Ureter (tissue), 1 donor: ENCODE measurements around the gene MYH6. TPM values are rescaled to one million over a fixed set of nuclear protein-coding genes. Genes with fewer than 3 reads are reported as not detected.
"Not testable (repeated sequence)": the region's sequence is repeated elsewhere in the genome, so short reads cannot be mapped to it uniquely, and the experiment has no call there.

Experiments
- DNase-seq: peaks from one replicate; pipeline ENCODE4 v3.0.0-alpha.2; 2020; ENCODE audit warnings: low spot score
- total RNA-seq: library from RNA; stranded (reverse); gene quantifications from one replicate; pipeline ENCODE4 v1.2.4, GENCODE V29; 2023
- donor health status: DM: yes; HTN: yes; CAD: no.

MYH6 gene
- total RNA-seq, 1 donor from 2014 or later, result not detected

- DNase-seq, result no peak
These were observed 7.1 kb upstream of the MYH6 start for GRCh38 chr14:23414906-23415820.

DNA sequence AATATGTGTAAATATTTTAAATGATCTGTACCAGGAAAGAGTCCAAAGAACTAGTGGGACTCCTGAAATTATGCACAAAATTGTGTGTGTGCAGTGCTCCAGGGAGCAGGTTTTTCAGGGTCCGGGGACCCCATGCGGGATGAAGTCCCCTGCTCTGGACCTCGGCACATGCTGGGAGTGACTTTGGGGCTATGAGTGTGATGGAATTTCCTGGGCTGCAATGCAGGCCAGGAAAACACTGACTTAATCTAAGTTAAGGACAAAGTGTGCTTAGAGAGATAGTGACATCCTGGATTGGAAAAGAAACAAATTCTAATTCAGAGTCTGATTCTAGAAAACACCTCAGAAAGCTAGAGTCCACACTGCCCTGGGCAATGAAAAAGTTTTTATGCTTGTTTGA, 6.2 kb upstream of the MYH6 start:
- no peak for DNase-seq

DNA sequence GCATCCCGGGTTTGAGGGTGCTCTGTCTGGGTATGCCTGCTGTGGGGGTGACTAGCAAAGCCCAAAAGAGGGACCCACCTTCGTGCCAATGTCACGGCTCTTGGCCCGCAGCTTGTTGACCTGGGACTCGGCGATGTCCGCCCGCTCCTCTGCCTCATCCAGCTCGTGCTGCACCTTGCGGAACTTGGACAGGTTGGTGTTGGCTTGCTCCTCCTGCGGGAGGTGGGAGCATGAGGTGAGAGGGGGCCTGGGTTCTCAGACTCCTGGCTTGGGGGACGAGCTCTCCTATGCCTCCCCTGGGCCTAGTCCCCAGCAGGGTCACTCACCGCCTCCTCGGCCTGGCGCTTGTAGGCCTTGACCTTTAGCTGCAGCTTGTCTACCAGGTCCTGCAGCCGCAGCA, 5.6 kb upstream of the MYH6 start:
- no peak for DNase-seq

DNA sequence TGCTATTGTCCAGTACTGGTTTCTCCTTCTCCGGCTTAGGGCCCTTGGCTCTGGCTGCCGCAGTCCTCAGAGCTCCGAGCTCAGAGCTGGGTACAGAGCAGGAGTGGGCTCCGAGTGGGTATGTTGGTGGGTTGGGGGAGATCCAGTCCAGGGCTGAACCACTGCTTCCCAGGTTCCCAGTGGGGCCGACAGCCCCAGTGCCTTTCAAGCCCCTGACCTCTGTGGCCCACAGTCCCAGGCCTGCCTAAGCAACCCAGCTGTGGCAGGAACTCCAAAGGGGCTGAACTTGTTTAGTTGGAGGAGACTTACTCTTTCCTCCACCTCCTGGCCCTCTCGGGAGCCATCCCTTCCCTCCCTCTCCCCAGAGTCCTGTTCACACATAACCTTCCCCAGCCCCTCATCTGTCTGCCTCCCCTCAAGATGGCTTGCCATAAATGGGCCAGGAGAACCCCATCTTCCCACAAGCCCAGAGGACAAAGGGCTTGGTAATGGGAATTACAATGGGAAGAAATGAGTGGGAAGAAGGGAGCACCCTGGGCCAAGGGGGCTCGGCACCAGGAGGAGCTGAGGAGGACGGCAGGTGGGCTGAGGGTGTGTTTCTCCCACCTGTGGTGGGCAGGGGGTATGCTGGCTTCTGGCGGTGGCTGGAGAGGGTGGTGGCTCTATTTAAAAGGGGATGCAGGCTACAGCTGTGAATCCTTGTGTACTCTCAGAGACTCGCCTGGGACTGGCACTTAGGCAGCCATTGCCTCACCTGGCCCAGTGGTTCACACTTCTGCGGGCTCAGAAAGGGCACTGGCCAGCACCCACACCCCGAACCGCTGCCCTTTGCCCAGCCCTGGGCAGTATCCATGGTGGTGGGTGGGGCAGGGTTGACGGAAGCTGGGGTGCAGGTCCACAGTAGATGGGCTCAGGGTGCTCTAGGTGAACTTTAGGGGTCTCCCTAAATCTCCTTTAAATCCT, 3.8 kb upstream of the MYH6 start:
- DNase-seq, result no peak

- DNase-seq, result no peak
These were observed 2.0 kb upstream of the MYH6 start for GRCh38 chr14:23409966-23410635.

DNA sequence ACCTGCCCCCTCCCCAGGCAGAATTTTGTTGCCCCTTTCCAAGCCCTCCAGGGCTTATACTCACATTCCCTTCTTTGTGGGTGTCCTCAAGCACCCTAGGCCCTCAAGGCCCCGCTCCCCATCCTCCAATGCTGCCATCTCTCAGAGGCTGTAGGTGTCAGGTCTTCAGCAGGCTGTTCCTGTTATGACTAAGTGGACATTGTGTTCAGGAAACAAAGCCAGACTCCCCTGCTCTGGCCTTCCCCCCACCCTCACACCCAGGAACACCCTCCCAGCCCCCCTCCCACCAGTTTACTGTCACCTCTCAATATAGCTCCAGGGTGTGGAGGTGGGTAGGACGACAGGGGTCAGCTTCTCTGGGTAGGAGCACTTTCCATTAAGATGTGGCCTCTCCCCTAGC, 1.4 kb upstream of the MYH6 start:
- DNase-seq, result no peak

DNA sequence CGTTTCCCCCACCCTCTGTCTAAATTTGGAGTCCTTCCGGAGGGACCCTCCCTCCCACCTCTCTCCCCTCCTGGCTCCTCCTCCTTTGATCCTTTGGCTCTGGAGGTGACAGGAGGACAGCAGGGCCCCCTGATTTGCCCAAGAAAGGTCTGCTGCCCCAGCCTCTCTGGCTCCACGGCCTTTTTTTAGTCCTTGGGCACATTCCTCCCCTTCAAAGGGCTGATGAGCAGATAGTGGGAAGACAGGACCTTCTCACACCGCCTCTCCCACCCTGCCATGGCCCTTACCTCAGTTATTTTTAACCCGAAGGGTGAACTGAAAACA, 196 bp upstream of the MYH6 start:
- DNase-seq, result no peak

DNA sequence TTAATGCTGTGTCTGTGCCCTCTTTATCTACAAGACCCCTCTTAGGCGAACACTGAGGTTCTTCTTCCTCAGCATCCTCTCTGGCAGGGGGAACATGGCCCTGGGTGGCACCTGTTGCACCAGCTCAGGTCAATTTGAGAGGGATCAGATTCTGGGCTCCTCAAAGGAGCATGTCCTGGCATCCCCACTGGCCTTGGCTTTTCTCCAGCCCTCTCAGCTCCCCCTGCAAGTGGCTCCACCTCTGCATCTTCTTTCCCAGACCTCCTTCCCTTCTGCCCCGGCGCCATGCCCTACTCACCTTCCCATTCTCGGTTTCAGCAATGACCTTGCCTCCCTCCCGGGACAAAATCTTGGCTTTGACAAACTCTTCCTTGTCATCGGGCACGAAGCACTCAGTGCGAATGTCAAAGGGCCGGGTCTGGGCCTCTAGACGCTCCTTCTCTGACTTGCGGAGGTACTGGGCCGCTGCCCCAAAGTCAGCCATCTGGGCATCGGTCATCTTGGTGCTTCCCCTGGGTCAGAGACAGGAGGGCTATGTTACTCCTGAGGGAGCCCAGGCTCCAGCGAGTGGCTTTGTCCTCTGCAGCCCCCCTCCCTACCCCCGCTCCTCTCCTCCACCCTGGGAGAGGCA, 1.2 kb downstream of the MYH6 start:
- DNase-seq, result no peak

DNA sequence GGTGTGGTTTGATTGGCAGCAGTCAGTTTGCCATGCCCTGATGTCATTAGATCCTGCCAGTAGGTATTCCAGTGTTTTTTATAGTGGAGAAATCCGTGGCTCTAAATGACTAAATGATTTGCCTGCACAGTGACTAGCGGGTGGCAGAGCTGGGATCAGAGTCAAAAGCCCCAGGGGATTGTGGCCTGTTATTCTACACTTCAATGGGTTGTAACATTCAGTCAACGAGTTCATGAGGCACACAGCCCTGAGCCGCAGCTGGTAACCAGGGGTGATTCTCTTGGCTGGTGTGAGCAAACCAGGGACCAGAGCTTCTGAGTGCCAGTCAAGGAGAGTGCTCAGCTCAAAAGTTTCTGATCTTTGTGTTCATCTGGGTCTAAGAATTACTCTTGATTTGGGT, 1.8 kb downstream of the MYH6 start:
- DNase-seq, result no peak

GRCh38 chr14:23405516-23406025, 2.5 kb downstream of the MYH6 start:
- no peak for DNase-seq

DNA sequence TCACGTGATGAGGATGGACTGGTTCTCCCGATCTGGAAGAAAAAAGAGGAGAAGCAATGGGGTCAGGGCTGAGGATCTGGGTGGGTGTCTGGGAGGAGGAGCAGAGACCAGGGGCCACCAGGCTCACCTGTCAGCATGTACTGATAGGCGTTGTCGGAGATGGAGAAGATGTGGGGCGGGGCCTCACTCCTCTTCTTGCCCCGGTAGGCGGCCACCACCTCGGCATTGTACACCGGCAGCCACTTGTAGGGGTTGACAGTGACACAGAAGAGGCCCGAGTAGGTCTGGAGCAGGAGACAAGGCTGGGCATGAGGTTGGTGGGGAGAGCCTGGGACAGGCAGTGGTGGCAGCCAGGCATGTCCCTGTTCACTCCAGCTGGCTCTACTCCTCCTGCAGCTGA, 3.0 kb downstream of the MYH6 start:
- no peak for DNase-seq

DNA sequence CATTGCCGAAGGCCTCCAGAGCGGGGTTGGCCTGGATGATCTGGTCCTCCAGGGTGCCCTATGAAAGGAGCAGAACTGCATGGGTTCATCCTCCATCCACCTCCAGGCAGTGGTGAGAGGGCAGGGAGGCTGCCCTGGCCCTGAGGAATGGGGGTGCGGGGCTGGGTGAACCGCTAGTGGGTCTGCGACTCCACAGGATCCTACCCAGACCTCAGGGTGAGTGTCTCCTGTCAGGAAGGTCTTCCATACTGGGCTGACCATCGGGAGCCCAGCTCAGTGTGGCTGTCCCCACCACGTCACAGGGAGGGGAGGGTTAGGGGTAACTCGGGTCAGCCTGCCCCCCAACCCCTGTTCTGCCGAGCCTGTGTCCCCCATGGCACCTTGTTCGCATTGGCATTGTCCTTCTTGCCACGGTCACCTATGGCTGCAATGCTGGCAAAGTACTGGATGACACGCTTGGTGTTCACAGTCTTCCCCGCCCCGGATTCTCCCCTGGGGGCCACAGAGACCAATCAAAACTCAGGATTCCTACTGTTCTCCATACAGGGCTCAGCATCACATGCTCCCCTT, 3.7 kb downstream of the MYH6 start:
- no peak for DNase-seq

DNA sequence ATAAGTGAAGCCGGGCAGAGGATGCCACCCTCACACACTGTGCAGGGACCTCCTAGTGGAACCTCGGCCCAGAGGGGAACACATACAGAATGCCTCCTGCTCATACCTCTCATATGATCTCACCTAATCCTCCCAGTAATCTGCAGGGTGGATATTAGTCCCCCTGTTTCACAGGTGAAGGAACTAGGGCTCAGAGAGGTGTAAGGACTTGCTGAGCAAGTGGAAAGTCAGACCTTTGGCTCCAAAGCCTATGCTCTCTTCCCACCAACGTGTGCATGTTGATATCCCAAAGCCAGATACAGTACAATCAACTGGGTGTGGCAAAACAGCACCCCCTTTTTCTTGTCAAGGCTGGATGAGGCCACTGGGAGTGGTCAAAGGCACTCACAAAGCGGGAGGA, 4.2 kb downstream of the MYH6 start:
- DNase-seq, result no peak

DNA sequence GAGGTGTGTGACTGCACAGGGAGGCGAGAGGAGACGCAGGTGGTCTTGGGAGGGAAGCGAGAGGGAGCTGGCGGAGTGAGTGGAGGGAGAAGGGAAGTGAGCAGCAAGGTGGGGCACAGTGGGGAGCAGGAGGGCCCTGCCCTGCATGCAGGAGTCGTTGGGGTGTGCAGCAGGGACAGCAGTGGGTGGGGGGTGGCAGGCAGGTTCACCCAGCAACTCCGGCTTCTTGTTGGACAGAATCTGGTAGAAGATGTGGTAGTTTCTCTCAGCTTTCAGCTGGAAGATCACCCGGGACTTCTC, 5.0 kb downstream of the MYH6 start:
- DNase-seq, result no peak

- DNase-seq, result no peak
These were observed 5.6 kb downstream of the MYH6 start for GRCh38 chr14:23402296-23403138.

DNA sequence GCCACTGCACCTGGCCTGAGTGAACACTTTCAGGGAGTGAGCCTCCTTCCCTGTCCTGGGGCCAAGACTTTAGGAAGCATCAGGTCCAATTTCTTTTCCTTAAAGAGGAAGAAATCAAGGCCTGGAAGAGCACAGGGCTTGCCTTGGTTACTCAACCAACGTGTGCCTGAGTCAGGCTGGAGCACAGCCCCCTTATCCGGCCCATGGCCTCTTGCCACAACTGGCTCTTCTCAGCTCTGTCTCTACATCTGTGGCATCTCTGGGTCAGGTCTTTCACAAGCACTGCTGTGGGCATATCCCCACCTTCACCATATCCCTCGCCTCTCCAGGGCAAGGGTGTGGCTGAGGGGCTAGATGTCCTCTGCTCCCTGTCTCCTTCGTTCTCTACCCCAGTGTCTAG, 6.8 kb downstream of the MYH6 start:
- no peak for DNase-seq

DNA sequence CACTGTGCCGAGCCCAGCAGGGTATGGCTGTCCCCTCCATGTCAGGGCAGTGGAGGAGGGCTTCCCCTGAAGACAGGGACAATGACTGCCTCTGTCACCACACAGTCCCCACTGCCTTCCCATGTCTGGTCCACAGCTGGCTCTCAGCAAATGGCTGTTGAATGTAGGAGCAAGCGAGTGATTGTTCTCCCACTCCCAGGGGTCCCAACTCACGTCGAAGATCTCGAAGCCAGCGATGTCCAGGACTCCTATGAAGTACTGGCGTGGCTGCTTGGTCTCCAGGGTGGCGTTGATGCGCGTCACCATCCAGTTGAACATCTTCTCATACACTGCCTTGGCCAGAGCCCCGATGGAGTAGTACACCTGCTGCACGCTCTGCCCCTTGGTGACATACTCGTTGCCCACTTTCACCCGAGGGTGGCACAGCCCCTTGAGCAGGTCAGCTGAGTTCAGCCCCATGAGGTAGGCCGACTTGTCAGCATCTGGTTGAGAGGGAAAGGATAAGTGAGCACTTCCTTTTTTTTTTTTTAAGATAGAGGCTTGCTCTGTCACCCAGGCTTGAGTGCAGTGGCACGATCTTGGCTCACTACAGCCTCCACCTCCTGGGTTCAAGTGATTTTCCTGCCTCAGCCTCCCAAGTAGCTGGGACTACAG, 7.5 kb downstream of the MYH6 start:
- not testable (repeated sequence) for DNase-seq

DNA sequence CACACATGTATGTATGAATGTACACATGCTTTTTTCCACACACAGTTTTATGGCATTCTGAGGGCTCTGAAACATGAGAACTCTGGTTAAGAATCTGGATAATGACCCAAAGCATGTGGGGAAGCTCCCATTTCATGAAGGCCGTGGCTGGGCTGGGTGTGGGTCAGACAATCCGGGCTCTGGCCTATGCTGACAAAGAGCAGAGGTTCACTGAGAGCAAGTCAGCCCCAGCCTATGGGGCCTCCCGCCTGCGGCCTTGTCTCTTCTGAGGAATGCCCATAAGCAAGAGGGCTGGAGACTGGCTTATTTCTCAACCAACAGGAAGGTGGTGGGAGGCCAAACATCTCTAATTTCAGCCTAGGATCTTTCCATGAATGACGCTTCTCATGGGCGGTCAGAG, 8.5 kb downstream of the MYH6 start:
- no peak for DNase-seq

DNA sequence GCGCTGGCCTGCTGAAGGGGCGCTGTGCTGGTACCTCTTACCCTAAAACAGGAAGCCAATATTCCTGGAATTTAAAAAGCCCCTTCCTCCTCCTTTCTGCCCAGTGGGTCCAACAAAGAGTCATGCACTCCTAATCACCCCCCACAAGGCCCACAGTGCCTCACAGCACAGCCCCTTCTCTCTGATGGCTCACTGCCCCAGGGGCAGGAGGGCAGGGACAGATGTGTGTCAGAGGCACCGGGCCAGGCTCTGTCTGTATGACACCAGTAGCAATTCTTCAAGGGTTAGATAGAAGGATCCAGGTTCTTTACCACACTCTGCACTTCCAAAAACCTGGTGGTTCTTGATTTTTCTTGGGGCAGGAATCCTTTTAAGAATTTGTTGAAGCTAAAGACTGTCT, 8.9 kb downstream of the MYH6 start:
- no peak for DNase-seq

DNA sequence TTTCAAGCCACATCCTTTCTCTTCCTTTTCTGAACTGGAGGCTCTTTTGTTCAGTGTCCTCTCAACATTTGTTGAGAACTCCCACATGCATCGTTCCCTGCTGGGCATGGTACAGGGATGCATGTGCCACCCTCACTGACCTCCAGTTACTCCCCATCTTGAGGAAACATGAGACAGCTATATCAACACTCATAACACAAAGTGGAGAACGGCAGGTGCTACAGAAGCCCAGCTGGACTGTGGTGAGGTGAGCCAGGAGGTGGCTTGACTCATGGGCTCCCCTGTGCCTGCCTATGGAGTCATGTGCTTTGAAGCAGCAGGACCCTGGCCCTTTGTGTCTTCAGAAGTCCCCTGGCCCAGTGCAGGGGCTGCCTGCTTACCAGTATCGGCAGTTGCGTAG, 9.7 kb downstream of the MYH6 start:
- no peak for DNase-seq
